Activated T-cell treated with anti-CD3 and anti-CD28 coated beads, Interleukin-2, amount 50 U/mL, for 4 hours (primary cell): ENCODE measurements around the gene STXBP2. TPM values are rescaled to one million over a fixed set of nuclear protein-coding genes. Genes with fewer than 3 reads are reported as not detected.
A peak's percentile ranks its signal among the peaks of the same experiment; 100 is the strongest.

Experiments used
- ATAC-seq, 2 donors: fragments of 200-7000 bp; cut with Tn5 transposase; one replicate each; pipeline ENCODE4 v1.10.0; 2021
- DNase-seq: peaks from one replicate; pipeline ENCODE4 v3.0.0-alpha.2; 2020
- H3K27me3 Mint-ChIP-seq: one replicate; pipeline ENCODE4 v1.8.0; 2021; ENCODE audit warnings: low read depth, mixed read lengths
- H3K36me3 Mint-ChIP-seq: one replicate; pipeline ENCODE4 v1.8.0; 2022; ENCODE audit warnings: mixed read lengths; ENCODE audit not compliant: insufficient read depth
- H3K4me1 Mint-ChIP-seq: one replicate; pipeline ENCODE4 v1.8.0; 2021; ENCODE audit warnings: low read depth, mixed read lengths
- H3K4me3 Mint-ChIP-seq: one replicate; pipeline ENCODE4 v1.8.0; 2021; ENCODE audit warnings: mild to moderate bottlenecking, moderate library complexity, mixed read lengths
- H3K9me3 Mint-ChIP-seq: one replicate; pipeline ENCODE4 v1.8.0; 2021; ENCODE audit warnings: mixed read lengths
- total RNA-seq, 3 donors: library from RNA; stranded (reverse); gene quantifications; one replicate each; pipeline ENCODE4 v1.2.1, GENCODE V29; 2021

The STXBP2 gene
- total RNA-seq, result 100 to 1,000 TPM; 113 to 119 (median 114) TPM

- DNase-seq, result peak; percentile 93
- peak within 1 kb of the TSS; percentile 84 for H3K4me3 Mint-ChIP-seq
These were observed at the start of gene STXBP2 for GRCh38 chr19:7636691-7637373. Gene STXBP2 (plus strand): TSS chr19:7637110. CDS start chr19:7637150, 40 bp downstream.

GRCh38 chr19:7589822-7590221 lies 47.1 kb upstream of the STXBP2 start:
- Mint-ChIP-seq H3K36me3 (no peaks in the 10 kb centered on the region), H3K9me3 (no peaks in the 10 kb centered on the region), H3K27me3 (peaks cover 24% of the 10 kb centered on the region), H3K4me3 (no peak overlapping the region), H3K4me1 (no peaks in the 10 kb centered on the region)
- ATAC-seq (no peak), DNase-seq (no peak)

More at GRCh38 chr19:7636691-7637373, at the start of gene STXBP2:
- H3K4me1 Mint-ChIP-seq, result peaks cover 32% of the 10 kb centered on the region
- H3K27me3 Mint-ChIP-seq, result no peaks in the 10 kb centered on the region
- peaks cover 5% of the 10 kb centered on the region for H3K36me3 Mint-ChIP-seq
- no peaks in the 10 kb centered on the region for H3K9me3 Mint-ChIP-seq
- ATAC-seq, result peak; percentile 95 to 96

- peaks cover 28% of the 10 kb centered on the region for H3K27me3 Mint-ChIP-seq
- H3K36me3 Mint-ChIP-seq, result no peaks in the 10 kb centered on the region
- ATAC-seq, result no peak
These were observed 46.7 kb upstream of the STXBP2 start for GRCh38 chr19:7590256-7590655.

GRCh38 chr19:7595466-7596133 lies 41.3 kb upstream of the STXBP2 start, which contains the start of gene CAMSAP3:
Gene CAMSAP3 (plus strand): TSS chr19:7595863. CDS start chr19:7596003, 140 bp downstream.
- Mint-ChIP-seq H3K9me3 (no peaks in the 10 kb centered on the region), H3K27me3 (peaks cover 49% of the 10 kb centered on the region), H3K36me3 (no peaks in the 10 kb centered on the region), H3K4me3 (peak within 1 kb of the TSS; percentile 63), H3K4me1 (peaks cover 4% of the 10 kb centered on the region)
- DNase-seq (peak; percentile 31), ATAC-seq (peak; percentile 89 to 91)

More at GRCh38 chr19:7590256-7590655, 46.7 kb upstream of the STXBP2 start:
- no peak for DNase-seq
- H3K4me3 Mint-ChIP-seq, result no peak overlapping the region
- H3K4me1 Mint-ChIP-seq, result peaks cover 2% of the 10 kb centered on the region
- H3K9me3 Mint-ChIP-seq, result no peaks in the 10 kb centered on the region

GRCh38 chr19:7596211-7596937 lies 40.5 kb upstream of the STXBP2 start:
- H3K4me3 Mint-ChIP-seq, result peak overlapping the region; percentile 58
- no peaks in the 10 kb centered on the region for H3K9me3 Mint-ChIP-seq
- ATAC-seq (peak in 1 of 2 donors; percentile 5), DNase-seq (no peak)
- H3K27me3 Mint-ChIP-seq, result peaks cover 48% of the 10 kb centered on the region
- peaks cover 4% of the 10 kb centered on the region for H3K4me1 Mint-ChIP-seq
- H3K36me3 Mint-ChIP-seq, result no peaks in the 10 kb centered on the region

- peaks cover 48% of the 10 kb centered on the region for H3K27me3 Mint-ChIP-seq
- H3K4me3 Mint-ChIP-seq, result peak overlapping the region; percentile 19
These were observed 39.2 kb upstream of the STXBP2 start for GRCh38 chr19:7597689-7598088.

GRCh38 chr19:7598180-7598579 lies 38.7 kb upstream of the STXBP2 start:
- Mint-ChIP-seq H3K27me3 (peaks cover 47% of the 10 kb centered on the region), H3K9me3 (no peaks in the 10 kb centered on the region), H3K4me1 (peaks cover 4% of the 10 kb centered on the region), H3K4me3 (no peak overlapping the region), H3K36me3 (no peaks in the 10 kb centered on the region)
- no peak for DNase-seq
- no peak for ATAC-seq

More at GRCh38 chr19:7597689-7598088, 39.2 kb upstream of the STXBP2 start:
- H3K4me1 Mint-ChIP-seq, result peaks cover 4% of the 10 kb centered on the region
- no peaks in the 10 kb centered on the region for H3K36me3 Mint-ChIP-seq
- no peak for ATAC-seq
- H3K9me3 Mint-ChIP-seq, result no peaks in the 10 kb centered on the region
- DNase-seq, result no peak

- Mint-ChIP-seq H3K36me3 (no peaks in the 10 kb centered on the region), H3K27me3 (peaks cover 40% of the 10 kb centered on the region), H3K9me3 (no peaks in the 10 kb centered on the region), H3K4me1 (peaks cover 2% of the 10 kb centered on the region), H3K4me3 (no peak overlapping the region)
- DNase-seq, result no peak
- no peak for ATAC-seq
These were observed 36.2 kb upstream of the STXBP2 start for GRCh38 chr19:7600721-7601120.

- Mint-ChIP-seq H3K4me1 (no peaks in the 10 kb centered on the region), H3K27me3 (peaks cover 32% of the 10 kb centered on the region), H3K36me3 (no peaks in the 10 kb centered on the region), H3K9me3 (no peaks in the 10 kb centered on the region), H3K4me3 (no peak overlapping the region)
- DNase-seq (no peak), ATAC-seq (no peak)
These were observed 34.5 kb upstream of the STXBP2 start for GRCh38 chr19:7602240-7602934.

GRCh38 chr19:7602935-7603497 lies 33.9 kb upstream of the STXBP2 start:
- DNase-seq (no peak), ATAC-seq (no peak)
- peaks cover 25% of the 10 kb centered on the region for H3K27me3 Mint-ChIP-seq
- H3K9me3 Mint-ChIP-seq, result no peaks in the 10 kb centered on the region
- no peak overlapping the region for H3K4me3 Mint-ChIP-seq
- H3K4me1 Mint-ChIP-seq, result no peaks in the 10 kb centered on the region
- H3K36me3 Mint-ChIP-seq, result no peaks in the 10 kb centered on the region

GRCh38 chr19:7603919-7604318 lies 33.0 kb upstream of the STXBP2 start:
- ATAC-seq, result no peak
- Mint-ChIP-seq H3K4me3 (no peak overlapping the region), H3K9me3 (no peaks in the 10 kb centered on the region), H3K4me1 (no peaks in the 10 kb centered on the region), H3K27me3 (peaks cover 16% of the 10 kb centered on the region), H3K36me3 (no peaks in the 10 kb centered on the region)
- no peak for DNase-seq

GRCh38 chr19:7605490-7606222 lies 31.3 kb upstream of the STXBP2 start:
- Mint-ChIP-seq H3K36me3 (no peaks in the 10 kb centered on the region), H3K9me3 (no peaks in the 10 kb centered on the region), H3K4me3 (no peak overlapping the region), H3K4me1 (no peaks in the 10 kb centered on the region), H3K27me3 (peaks cover 15% of the 10 kb centered on the region)
- peak; percentile 74 for ATAC-seq
- DNase-seq, result no peak

- Mint-ChIP-seq H3K36me3 (no peaks in the 10 kb centered on the region), H3K9me3 (no peaks in the 10 kb centered on the region), H3K4me3 (no peak overlapping the region), H3K27me3 (peaks cover 13% of the 10 kb centered on the region), H3K4me1 (no peaks in the 10 kb centered on the region)
- ATAC-seq, result no peak
- DNase-seq, result no peak
These were observed 30.6 kb upstream of the STXBP2 start for GRCh38 chr19:7606289-7606688.
